Liver (tissue), 9 donors: Measurements from ENCODE around the gene PPP2R5A. TPM values are rescaled to one million over a fixed set of nuclear protein-coding genes. Genes with fewer than 3 reads are reported as not detected.

ENCODE experiments used
- DNase-seq: peaks from one replicate; pipeline ENCODE4 v3.0.0-alpha.2; 2017; ENCODE audit warnings: low spot score
- H3K27ac ChIP-seq, 2 donors: one replicate each; pipeline ENCODE4 v1.7.0; 2013; ENCODE audit warnings: inconsistent platforms in 2 of 2, low read length in 2 of 2, control low read depth in 1 of 2, low read depth in 1 of 2, mild to moderate bottlenecking in 1 of 2
- H3K27me3 ChIP-seq, 4 donors: one replicate each; pipeline versions ENCODE4 v1.6.1 to v1.7.0; 2013; ENCODE audit warnings: low read length in 3 of 4, inconsistent platforms in 1 of 4, mild to moderate bottlenecking in 1 of 4, moderate library complexity in 1 of 4; ENCODE audit not compliant: control insufficient read depth in 4 of 4, insufficient read depth in 4 of 4
- H3K36me3 ChIP-seq, 4 donors: one replicate each; pipeline versions ENCODE4 v1.6.1 to v1.7.0; 2013; ENCODE audit warnings: low read length in 3 of 4, mild to moderate bottlenecking in 3 of 4, low read depth in 1 of 4, moderate library complexity in 1 of 4; ENCODE audit not compliant: control insufficient read depth in 4 of 4, insufficient read depth in 3 of 4
- H3K4me1 ChIP-seq, 4 donors: one replicate each; pipeline versions ENCODE4 v1.6.1 to v1.7.0; 2013; ENCODE audit warnings: low read length in 3 of 4, mild to moderate bottlenecking in 3 of 4, moderate library complexity in 1 of 4; ENCODE audit not compliant: control insufficient read depth in 4 of 4, insufficient read depth in 4 of 4
- H3K4me3 ChIP-seq, 3 donors: one replicate each; pipeline versions ENCODE4 v1.6.1 to v1.7.0; 2013; ENCODE audit warnings: low read length in 3 of 3, control low read depth in 1 of 3, low read depth in 1 of 3, mild to moderate bottlenecking in 1 of 3
- H3K9ac ChIP-seq, 2 donors: one replicate each; pipeline ENCODE4 v1.7.0; 2013; ENCODE audit warnings: low read length in 2 of 2, mild to moderate bottlenecking in 2 of 2, moderate library complexity in 2 of 2, control low read depth in 1 of 2, low read depth in 1 of 2
- H3K9me3 ChIP-seq, 4 donors: one replicate each; pipeline versions ENCODE4 v1.6.1 to v1.7.0; 2013; ENCODE audit warnings: low read length in 3 of 4; ENCODE audit not compliant: control insufficient read depth in 4 of 4
- EGR1 ChIP-seq, 2 donors: IDR thresholded peaks; 2 replicates each; pipeline ENCODE4 v1.6.1; 2016 to 2018; ENCODE audit warnings: antibody characterized with exemption in 2 of 2, low read depth in 2 of 2
- FOXA1 ChIP-seq: IDR thresholded peaks from 2 replicates; pipeline ENCODE4 v1.6.1; 2016; ENCODE audit warnings: antibody characterized with exemption
- GABPA ChIP-seq, 2 donors: IDR thresholded peaks in 1 of 2; conservative IDR thresholded peaks in 1 of 2; 2 replicates each; pipeline ENCODE4 v1.6.1; 2016; ENCODE audit warnings: antibody characterized with exemption in 2 of 2, mild to moderate bottlenecking in 1 of 2, moderate library complexity in 1 of 2
- HNF4A ChIP-seq, 2 donors: conservative IDR thresholded peaks; 2 replicates each; pipeline ENCODE4 v1.6.1; 2016; ENCODE audit warnings: antibody characterized with exemption in 2 of 2, mild to moderate bottlenecking in 2 of 2
- HNF4G ChIP-seq: IDR thresholded peaks from 2 replicates; pipeline ENCODE4 v1.6.1; 2016; ENCODE audit warnings: antibody characterized with exemption
- JUND ChIP-seq, 2 donors: IDR thresholded peaks; 2 replicates each; pipeline ENCODE4 v1.6.1; 2016; ENCODE audit warnings: antibody characterized with exemption in 2 of 2
- NR2F2 ChIP-seq: IDR thresholded peaks from 2 replicates; pipeline ENCODE4 v1.6.1; 2016; ENCODE audit warnings: antibody characterized with exemption
- RAD21 ChIP-seq, 2 donors: IDR thresholded peaks; 2 replicates each; pipeline ENCODE4 v1.6.1; 2016; ENCODE audit warnings: antibody characterized with exemption in 2 of 2, mild to moderate bottlenecking in 2 of 2
- RXRA ChIP-seq, 2 donors: IDR thresholded peaks; 2 replicates each; pipeline ENCODE4 v1.6.1; 2017 to 2018; ENCODE audit warnings: antibody characterized with exemption in 2 of 2, mild to moderate bottlenecking in 1 of 2
- SP1 ChIP-seq: IDR thresholded peaks from 2 replicates; pipeline ENCODE4 v1.6.1; 2018; ENCODE audit warnings: antibody characterized with exemption, mild to moderate bottlenecking
- TAF1 ChIP-seq: conservative IDR thresholded peaks from 2 replicates; pipeline ENCODE4 v1.6.1; 2016; ENCODE audit warnings: antibody characterized with exemption, mild to moderate bottlenecking
- YY1 ChIP-seq: IDR thresholded peaks from 2 replicates; pipeline ENCODE4 v1.6.1; 2016; ENCODE audit warnings: antibody characterized with exemption, mild to moderate bottlenecking
- WGBS: extraction: QIAGEN DNeasy Blood & Tissue Kit; methylation state at CpG from one replicate; pipeline ENCODE4 v1.1.7; 2013; 5-methylcytosine and 5-hydroxymethylcytosine counted together
- polyA plus RNA-seq, 2 donors: library from polyadenylated mRNA; stranded (reverse) in 1 of 2; unstranded in 1 of 2; fragments of 200-250 nt in 1 of 2; fragments of >200 nt in 1 of 2; fragmentation: Nextera tagmentation in 1 of 2; extraction: Ambion mirVana in 1 of 2; gene quantifications; one replicate each; pipeline versions ENCODE4 v1.2.1 to v1.2.3, GENCODE V29; 2013 to 2015
- total RNA-seq, 2 donors: library from RNA; depleted of rRNA; stranded (reverse); fragments of >200 nt; gene quantifications; one replicate each; pipeline ENCODE4 v1.2.3, GENCODE V29; 2014
- TF ChIP-seq, protein P1 (sequence below): IDR thresholded peaks from 2 replicates; pipeline ENCODE4 v1.6.1; 2016; ENCODE audit warnings: antibody characterized with exemption
- TF ChIP-seq, protein P2 (sequence below): IDR thresholded peaks from 2 replicates; pipeline ENCODE4 v1.6.1; 2016; ENCODE audit warnings: antibody characterized with exemption, mild to moderate bottlenecking
- TF ChIP-seq, protein P3 (sequence below): IDR thresholded peaks from 2 replicates; pipeline ENCODE4 v1.6.1; 2016; ENCODE audit warnings: antibody characterized with exemption
- TF ChIP-seq, protein P4 (sequence below): fragments of 150-350 bp; IDR thresholded peaks from 2 replicates; pipeline ENCODE4 v1.5.1; 2017; ENCODE audit warnings: improper control_type of control experiment, low read depth, low read length; ENCODE audit not compliant: missing input control
- TF ChIP-seq, protein P5 (sequence below): IDR thresholded peaks from 2 replicates; pipeline ENCODE4 v1.6.1; 2016; ENCODE audit warnings: antibody characterized with exemption
- donor health status: healthy.
- donor health status: healthy.
- donor health status: healthy.
- donor health status: healthy.
- donor health status: healthy.

The PPP2R5A gene
- total and polyA plus RNA-seq, 4 donors: 22.9 to 40.7 (median 28.5) TPM

DNA sequence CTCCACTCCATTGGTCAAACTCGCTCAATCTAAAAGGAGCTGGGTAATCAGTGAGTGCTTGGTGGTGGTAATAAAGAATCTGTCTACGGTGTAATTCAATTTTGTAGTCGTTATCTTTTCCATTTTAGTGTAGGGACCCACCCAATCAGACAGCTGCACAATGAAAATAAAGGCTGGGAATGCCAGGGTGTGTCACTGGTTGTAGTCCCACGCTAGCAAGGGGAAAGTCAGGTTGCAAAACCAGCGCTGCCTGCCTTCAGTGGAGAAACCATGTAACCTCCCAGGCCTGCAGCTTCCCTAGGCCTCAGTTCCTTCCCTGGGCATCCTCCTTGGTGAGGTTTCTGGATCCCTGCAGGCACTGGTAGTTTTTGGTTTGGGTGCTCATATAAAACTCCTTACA lies 49.4 kb upstream of the PPP2R5A start:
- Histone ChIP-seq H3K4me3 (no peak overlapping the region), H3K4me1 (peaks cover 5 to 22% (median 8%) of the 10 kb centered on the region in 4 donors), H3K27ac (peak overlapping the region; percentile 45 to 82), H3K9me3 (no peaks in the 10 kb centered on the region), H3K27me3 (no peaks in the 10 kb centered on the region), H3K36me3 (no peaks in the 10 kb centered on the region), H3K9ac (no peak overlapping the region)
- 89% methylated on average over 5 of the region's 5 CpGs for WGBS
- TF ChIP-seq, protein P1, sequence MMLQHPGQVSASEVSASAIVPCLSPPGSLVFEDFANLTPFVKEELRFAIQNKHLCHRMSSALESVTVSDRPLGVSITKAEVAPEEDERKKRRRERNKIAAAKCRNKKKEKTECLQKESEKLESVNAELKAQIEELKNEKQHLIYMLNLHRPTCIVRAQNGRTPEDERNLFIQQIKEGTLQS: no peak
- TF ChIP-seq, protein P2, sequence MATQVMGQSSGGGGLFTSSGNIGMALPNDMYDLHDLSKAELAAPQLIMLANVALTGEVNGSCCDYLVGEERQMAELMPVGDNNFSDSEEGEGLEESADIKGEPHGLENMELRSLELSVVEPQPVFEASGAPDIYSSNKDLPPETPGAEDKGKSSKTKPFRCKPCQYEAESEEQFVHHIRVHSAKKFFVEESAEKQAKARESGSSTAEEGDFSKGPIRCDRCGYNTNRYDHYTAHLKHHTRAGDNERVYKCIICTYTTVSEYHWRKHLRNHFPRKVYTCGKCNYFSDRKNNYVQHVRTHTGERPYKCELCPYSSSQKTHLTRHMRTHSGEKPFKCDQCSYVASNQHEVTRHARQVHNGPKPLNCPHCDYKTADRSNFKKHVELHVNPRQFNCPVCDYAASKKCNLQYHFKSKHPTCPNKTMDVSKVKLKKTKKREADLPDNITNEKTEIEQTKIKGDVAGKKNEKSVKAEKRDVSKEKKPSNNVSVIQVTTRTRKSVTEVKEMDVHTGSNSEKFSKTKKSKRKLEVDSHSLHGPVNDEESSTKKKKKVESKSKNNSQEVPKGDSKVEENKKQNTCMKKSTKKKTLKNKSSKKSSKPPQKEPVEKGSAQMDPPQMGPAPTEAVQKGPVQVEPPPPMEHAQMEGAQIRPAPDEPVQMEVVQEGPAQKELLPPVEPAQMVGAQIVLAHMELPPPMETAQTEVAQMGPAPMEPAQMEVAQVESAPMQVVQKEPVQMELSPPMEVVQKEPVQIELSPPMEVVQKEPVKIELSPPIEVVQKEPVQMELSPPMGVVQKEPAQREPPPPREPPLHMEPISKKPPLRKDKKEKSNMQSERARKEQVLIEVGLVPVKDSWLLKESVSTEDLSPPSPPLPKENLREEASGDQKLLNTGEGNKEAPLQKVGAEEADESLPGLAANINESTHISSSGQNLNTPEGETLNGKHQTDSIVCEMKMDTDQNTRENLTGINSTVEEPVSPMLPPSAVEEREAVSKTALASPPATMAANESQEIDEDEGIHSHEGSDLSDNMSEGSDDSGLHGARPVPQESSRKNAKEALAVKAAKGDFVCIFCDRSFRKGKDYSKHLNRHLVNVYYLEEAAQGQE: no peak
- TF ChIP-seq JUND (IDR thresholded peaks at IDR 0.05) (no peak), HNF4A (conservative IDR thresholded peaks at IDR 0.05) (no peak), RXRA (IDR thresholded peaks at IDR 0.05) (no peak), NR2F2 (no peak), RAD21 (IDR thresholded peaks at IDR 0.05) (no peak), FOXA1 (no peak), YY1 (no peak), EGR1 (IDR thresholded peaks at IDR 0.05; ENCODE audit: low read depth in 2 of 2) (no peak), GABPA (IDR thresholded peaks at IDR 0.05 in 1 of 2, conservative IDR thresholded peaks at IDR 0.05 in 1 of 2) (no peak), TAF1 (no peak), SP1 (no peak), HNF4G (no peak)
- TF ChIP-seq, protein P3, sequence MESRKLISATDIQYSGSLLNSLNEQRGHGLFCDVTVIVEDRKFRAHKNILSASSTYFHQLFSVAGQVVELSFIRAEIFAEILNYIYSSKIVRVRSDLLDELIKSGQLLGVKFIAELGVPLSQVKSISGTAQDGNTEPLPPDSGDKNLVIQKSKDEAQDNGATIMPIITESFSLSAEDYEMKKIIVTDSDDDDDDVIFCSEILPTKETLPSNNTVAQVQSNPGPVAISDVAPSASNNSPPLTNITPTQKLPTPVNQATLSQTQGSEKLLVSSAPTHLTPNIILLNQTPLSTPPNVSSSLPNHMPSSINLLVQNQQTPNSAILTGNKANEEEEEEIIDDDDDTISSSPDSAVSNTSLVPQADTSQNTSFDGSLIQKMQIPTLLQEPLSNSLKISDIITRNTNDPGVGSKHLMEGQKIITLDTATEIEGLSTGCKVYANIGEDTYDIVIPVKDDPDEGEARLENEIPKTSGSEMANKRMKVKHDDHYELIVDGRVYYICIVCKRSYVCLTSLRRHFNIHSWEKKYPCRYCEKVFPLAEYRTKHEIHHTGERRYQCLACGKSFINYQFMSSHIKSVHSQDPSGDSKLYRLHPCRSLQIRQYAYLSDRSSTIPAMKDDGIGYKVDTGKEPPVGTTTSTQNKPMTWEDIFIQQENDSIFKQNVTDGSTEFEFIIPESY: no peak
- TF ChIP-seq, protein P4, sequence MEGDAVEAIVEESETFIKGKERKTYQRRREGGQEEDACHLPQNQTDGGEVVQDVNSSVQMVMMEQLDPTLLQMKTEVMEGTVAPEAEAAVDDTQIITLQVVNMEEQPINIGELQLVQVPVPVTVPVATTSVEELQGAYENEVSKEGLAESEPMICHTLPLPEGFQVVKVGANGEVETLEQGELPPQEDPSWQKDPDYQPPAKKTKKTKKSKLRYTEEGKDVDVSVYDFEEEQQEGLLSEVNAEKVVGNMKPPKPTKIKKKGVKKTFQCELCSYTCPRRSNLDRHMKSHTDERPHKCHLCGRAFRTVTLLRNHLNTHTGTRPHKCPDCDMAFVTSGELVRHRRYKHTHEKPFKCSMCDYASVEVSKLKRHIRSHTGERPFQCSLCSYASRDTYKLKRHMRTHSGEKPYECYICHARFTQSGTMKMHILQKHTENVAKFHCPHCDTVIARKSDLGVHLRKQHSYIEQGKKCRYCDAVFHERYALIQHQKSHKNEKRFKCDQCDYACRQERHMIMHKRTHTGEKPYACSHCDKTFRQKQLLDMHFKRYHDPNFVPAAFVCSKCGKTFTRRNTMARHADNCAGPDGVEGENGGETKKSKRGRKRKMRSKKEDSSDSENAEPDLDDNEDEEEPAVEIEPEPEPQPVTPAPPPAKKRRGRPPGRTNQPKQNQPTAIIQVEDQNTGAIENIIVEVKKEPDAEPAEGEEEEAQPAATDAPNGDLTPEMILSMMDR: no peak
- TF ChIP-seq, protein P5, sequence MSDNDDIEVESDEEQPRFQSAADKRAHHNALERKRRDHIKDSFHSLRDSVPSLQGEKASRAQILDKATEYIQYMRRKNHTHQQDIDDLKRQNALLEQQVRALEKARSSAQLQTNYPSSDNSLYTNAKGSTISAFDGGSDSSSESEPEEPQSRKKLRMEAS: no peak
- DNase-seq: no peak
